Ishikawa (cell line): ENCODE data around the gene FOXJ3.

ENCODE experiments used
- CEBPB ChIP-seq: IDR thresholded peaks from 2 replicates; pipeline ENCODE4 v1.6.1; 2012
- CREB1 ChIP-seq: IDR thresholded peaks from 2 replicates; pipeline ENCODE4 v1.6.1; 2012; ENCODE audit warnings: low read depth
- EP300 ChIP-seq: IDR thresholded peaks from 2 replicates; pipeline ENCODE4 v1.6.1; 2012; ENCODE audit warnings: borderline replicate concordance
- FOXM1 ChIP-seq: IDR thresholded peaks from 2 replicates; pipeline ENCODE4 v1.6.1; 2012; ENCODE audit warnings: low read depth, borderline replicate concordance
- RAD21 ChIP-seq: IDR thresholded peaks from 2 replicates; pipeline ENCODE4 v1.6.1; 2012; ENCODE audit warnings: low read depth
- TAF1 ChIP-seq: IDR thresholded peaks from 2 replicates; pipeline ENCODE4 v1.6.1; 2012; ENCODE audit warnings: low read depth, mild to moderate bottlenecking
- TCF12 ChIP-seq: IDR thresholded peaks from 2 replicates; pipeline ENCODE4 v1.6.1; 2012; ENCODE audit warnings: low read depth
- TEAD4 ChIP-seq: IDR thresholded peaks from 2 replicates; pipeline ENCODE4 v1.6.1; 2012
- YY1 ChIP-seq: IDR thresholded peaks from 2 replicates; pipeline ENCODE4 v1.6.1; 2012; ENCODE audit warnings: low read depth
- TF ChIP-seq, protein P1 (sequence below): IDR thresholded peaks from 2 replicates; pipeline ENCODE4 v1.6.1; 2012; ENCODE audit warnings: low read depth, mild to moderate bottlenecking
- TF ChIP-seq, protein P2 (sequence below): IDR thresholded peaks from 2 replicates; pipeline ENCODE4 v1.6.1; 2012
- TF ChIP-seq, protein P3 (sequence below): IDR thresholded peaks from 2 replicates; pipeline ENCODE4 v1.6.1; 2012

DNA sequence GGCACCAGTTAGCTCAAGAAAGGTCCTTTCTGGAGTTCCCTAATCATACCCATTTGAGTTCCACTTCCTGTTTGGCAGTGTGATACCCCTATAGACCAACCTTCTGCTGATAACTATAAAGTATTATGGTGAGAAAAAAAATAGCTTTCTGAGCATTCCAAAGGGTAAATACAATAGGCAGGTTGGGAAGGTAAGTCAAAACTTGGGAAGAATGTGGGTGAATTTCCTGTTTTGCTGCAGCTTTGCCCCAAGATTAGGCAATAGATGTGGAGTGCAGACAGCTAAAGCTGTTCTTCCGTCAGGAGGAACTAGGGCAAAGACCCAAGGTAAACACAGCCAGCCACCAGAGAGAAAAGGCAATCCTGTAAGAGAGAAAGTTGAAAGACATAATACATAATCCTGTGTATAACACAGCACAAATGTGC lies 120.6 kb downstream of the FOXJ3 start:
- TF ChIP-seq TEAD4, result no peak
- no peak for TF ChIP-seq CREB1
- TF ChIP-seq, protein P1, sequence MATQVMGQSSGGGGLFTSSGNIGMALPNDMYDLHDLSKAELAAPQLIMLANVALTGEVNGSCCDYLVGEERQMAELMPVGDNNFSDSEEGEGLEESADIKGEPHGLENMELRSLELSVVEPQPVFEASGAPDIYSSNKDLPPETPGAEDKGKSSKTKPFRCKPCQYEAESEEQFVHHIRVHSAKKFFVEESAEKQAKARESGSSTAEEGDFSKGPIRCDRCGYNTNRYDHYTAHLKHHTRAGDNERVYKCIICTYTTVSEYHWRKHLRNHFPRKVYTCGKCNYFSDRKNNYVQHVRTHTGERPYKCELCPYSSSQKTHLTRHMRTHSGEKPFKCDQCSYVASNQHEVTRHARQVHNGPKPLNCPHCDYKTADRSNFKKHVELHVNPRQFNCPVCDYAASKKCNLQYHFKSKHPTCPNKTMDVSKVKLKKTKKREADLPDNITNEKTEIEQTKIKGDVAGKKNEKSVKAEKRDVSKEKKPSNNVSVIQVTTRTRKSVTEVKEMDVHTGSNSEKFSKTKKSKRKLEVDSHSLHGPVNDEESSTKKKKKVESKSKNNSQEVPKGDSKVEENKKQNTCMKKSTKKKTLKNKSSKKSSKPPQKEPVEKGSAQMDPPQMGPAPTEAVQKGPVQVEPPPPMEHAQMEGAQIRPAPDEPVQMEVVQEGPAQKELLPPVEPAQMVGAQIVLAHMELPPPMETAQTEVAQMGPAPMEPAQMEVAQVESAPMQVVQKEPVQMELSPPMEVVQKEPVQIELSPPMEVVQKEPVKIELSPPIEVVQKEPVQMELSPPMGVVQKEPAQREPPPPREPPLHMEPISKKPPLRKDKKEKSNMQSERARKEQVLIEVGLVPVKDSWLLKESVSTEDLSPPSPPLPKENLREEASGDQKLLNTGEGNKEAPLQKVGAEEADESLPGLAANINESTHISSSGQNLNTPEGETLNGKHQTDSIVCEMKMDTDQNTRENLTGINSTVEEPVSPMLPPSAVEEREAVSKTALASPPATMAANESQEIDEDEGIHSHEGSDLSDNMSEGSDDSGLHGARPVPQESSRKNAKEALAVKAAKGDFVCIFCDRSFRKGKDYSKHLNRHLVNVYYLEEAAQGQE, result no peak
- peak; percentile 22; the same call in 1 of the 2 replicates for TF ChIP-seq CEBPB
- no peak for TF ChIP-seq EP300
- TF ChIP-seq, protein P2, sequence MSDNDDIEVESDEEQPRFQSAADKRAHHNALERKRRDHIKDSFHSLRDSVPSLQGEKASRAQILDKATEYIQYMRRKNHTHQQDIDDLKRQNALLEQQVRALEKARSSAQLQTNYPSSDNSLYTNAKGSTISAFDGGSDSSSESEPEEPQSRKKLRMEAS, result no peak
- TF ChIP-seq YY1, result no peak
- no peak for TF ChIP-seq TAF1
- no peak for TF ChIP-seq TCF12
- no peak for TF ChIP-seq FOXM1
- no peak for TF ChIP-seq RAD21
- TF ChIP-seq, protein P3, sequence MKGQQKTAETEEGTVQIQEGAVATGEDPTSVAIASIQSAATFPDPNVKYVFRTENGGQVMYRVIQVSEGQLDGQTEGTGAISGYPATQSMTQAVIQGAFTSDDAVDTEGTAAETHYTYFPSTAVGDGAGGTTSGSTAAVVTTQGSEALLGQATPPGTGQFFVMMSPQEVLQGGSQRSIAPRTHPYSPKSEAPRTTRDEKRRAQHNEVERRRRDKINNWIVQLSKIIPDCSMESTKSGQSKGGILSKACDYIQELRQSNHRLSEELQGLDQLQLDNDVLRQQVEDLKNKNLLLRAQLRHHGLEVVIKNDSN, result no peak
